Esophagus squamous epithelium (tissue), 4 donors: ENCODE data around the gene ITPRIP.

Experiments
- POLR2A ChIP-seq, 4 donors: fragments of 450-650 bp; IDR thresholded peaks; one replicate each; pipeline ENCODE4 v1.6.1; 2017; ENCODE audit warnings: antibody characterized with exemption in 4 of 4, mild to moderate bottlenecking in 4 of 4, moderate library complexity in 3 of 4
- TF ChIP-seq, protein P1 (sequence below), 6 experiments: fragments of 450-650 bp in 4 of 6; fragments of 200-600 bp in 2 of 6; sonication (generic) in 2 of 6; IDR thresholded peaks; one replicate each; pipeline ENCODE4 v1.5.1; 2016 to 2019; ENCODE audit warnings: antibody characterized with exemption in 6 of 6, mild to moderate bottlenecking in 4 of 6, moderate library complexity in 4 of 6

GRCh38 chr10:104325436-104326435 lies 12.5 kb downstream of the ITPRIP start:
- TF ChIP-seq, protein P1, sequence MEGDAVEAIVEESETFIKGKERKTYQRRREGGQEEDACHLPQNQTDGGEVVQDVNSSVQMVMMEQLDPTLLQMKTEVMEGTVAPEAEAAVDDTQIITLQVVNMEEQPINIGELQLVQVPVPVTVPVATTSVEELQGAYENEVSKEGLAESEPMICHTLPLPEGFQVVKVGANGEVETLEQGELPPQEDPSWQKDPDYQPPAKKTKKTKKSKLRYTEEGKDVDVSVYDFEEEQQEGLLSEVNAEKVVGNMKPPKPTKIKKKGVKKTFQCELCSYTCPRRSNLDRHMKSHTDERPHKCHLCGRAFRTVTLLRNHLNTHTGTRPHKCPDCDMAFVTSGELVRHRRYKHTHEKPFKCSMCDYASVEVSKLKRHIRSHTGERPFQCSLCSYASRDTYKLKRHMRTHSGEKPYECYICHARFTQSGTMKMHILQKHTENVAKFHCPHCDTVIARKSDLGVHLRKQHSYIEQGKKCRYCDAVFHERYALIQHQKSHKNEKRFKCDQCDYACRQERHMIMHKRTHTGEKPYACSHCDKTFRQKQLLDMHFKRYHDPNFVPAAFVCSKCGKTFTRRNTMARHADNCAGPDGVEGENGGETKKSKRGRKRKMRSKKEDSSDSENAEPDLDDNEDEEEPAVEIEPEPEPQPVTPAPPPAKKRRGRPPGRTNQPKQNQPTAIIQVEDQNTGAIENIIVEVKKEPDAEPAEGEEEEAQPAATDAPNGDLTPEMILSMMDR (IDR thresholded peaks at IDR 0.05), result no peak
- no peak for TF ChIP-seq POLR2A (IDR thresholded peaks at IDR 0.05)
